ENCODE measurements around the gene SPSB3. TPM values are rescaled to one million over a fixed set of nuclear protein-coding genes. Genes with fewer than 3 reads are reported as not detected.

Gene SPSB3
- total RNA-seq, 1 donor from 2014 or later = 36.8 TPM

- H3K4me3 ChIP-seq = no peak overlapping the region
- TF ChIP-seq, protein P1, sequence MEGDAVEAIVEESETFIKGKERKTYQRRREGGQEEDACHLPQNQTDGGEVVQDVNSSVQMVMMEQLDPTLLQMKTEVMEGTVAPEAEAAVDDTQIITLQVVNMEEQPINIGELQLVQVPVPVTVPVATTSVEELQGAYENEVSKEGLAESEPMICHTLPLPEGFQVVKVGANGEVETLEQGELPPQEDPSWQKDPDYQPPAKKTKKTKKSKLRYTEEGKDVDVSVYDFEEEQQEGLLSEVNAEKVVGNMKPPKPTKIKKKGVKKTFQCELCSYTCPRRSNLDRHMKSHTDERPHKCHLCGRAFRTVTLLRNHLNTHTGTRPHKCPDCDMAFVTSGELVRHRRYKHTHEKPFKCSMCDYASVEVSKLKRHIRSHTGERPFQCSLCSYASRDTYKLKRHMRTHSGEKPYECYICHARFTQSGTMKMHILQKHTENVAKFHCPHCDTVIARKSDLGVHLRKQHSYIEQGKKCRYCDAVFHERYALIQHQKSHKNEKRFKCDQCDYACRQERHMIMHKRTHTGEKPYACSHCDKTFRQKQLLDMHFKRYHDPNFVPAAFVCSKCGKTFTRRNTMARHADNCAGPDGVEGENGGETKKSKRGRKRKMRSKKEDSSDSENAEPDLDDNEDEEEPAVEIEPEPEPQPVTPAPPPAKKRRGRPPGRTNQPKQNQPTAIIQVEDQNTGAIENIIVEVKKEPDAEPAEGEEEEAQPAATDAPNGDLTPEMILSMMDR (IDR thresholded peaks at IDR 0.05; ENCODE audit: borderline replicate concordance) = no peak
- DNase-seq = no peak
- intact Hi-C loops (cut with micrococcal nuclease) = no loop called here
- no peaks in the 10 kb centered on the region for H3K27me3 ChIP-seq (ENCODE audit: low read depth)
- peaks cover 94% of the 10 kb centered on the region for H3K36me3 ChIP-seq
- no peaks in the 10 kb centered on the region for H3K9me3 ChIP-seq (replicated peaks)
- H3K4me1 ChIP-seq = no peaks in the 10 kb centered on the region
- no peak overlapping the region for H3K27ac ChIP-seq (replicated peaks)
Observed at GRCh38 chr16:1747934-1748333, 34.4 kb downstream of the SPSB3 start.

DNA sequence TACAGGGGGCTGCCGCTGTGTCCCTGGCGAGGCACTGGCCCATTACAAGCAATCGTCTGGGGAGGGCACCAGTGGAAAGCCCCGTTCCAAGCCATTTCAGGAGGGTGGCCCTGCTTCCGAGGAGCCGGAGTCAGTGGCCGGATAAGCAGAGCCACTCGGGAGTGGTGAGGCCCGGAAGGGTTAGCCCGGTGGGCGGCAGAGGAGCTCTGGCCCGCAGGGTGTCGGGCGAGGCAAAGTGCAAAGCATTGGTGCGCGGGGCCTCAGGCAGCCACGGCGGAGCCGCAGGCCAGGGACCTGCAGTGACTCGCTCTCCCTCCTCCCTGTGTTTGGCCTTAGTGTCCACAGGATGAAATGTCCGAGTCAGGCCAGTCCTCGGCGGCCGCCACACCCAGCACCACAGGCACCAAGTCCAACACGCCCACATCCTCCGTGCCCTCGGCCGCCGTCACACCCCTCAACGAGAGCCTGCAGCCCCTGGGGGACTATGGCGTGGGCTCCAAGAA lies 35.6 kb downstream of the SPSB3 start:
- Histone ChIP-seq H3K9me3 (replicated peaks) (no peaks in the 10 kb centered on the region), H3K27ac (replicated peaks) (no peak overlapping the region), H3K4me3 (no peak overlapping the region), H3K36me3 (peaks cover 83% of the 10 kb centered on the region), H3K27me3 (ENCODE audit: low read depth) (no peaks in the 10 kb centered on the region), H3K4me1 (no peaks in the 10 kb centered on the region)
- intact Hi-C loops (cut with micrococcal nuclease) = no loop called here
- no peak for DNase-seq
- TF ChIP-seq, protein P1 (IDR thresholded peaks at IDR 0.05; ENCODE audit: borderline replicate concordance) = no peak

DNA sequence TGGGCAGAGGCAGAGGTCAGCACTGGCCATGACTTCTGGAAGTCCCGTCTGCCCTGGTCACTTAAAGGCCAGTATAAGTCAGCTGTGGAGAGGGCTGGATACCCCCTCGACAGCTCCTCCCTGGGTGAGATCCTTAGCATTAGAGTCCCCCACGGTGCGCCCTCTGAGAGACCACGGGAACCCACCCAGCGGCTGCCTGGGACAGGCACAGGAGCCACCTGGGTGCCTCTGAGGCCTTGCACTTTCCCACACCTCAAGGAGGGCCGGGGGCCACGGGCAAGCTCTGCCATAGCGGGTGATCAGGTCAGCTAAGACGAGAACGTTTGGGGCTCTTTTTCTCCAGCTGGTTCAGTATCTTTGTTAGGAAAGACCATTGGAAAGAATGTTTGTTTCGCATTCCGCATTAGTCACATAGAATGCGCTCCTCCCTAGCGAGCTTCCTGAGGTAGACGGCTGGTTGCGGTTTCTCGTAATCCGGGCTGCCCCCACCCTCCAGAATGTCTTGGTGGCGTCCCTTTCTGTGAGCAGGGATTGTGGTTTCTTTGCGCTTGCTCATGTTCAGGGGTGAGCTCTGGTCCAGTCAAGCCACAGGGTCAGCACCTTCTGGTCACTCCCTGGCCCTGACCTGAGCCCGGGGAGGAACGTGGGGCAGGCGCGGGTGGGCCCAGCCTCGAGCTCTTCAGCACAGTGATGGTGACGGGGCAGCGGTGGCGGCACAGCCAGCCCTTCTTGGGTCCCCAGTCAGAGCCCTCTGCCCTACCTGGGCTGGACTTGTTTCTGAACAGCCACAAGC lies 36.3 kb downstream of the SPSB3 start:
- H3K27ac ChIP-seq (replicated peaks) = no peak overlapping the region
- H3K4me3 ChIP-seq = no peak overlapping the region
- no peaks in the 10 kb centered on the region for H3K4me1 ChIP-seq
- H3K27me3 ChIP-seq (ENCODE audit: low read depth) = no peaks in the 10 kb centered on the region
- TF ChIP-seq, protein P1 (IDR thresholded peaks at IDR 0.05; ENCODE audit: borderline replicate concordance) = no peak
- H3K36me3 ChIP-seq = peaks cover 80% of the 10 kb centered on the region
- H3K9me3 ChIP-seq (replicated peaks) = no peaks in the 10 kb centered on the region
- DNase-seq = no peak
- intact Hi-C loops (cut with micrococcal nuclease) = no loop called here

DNA sequence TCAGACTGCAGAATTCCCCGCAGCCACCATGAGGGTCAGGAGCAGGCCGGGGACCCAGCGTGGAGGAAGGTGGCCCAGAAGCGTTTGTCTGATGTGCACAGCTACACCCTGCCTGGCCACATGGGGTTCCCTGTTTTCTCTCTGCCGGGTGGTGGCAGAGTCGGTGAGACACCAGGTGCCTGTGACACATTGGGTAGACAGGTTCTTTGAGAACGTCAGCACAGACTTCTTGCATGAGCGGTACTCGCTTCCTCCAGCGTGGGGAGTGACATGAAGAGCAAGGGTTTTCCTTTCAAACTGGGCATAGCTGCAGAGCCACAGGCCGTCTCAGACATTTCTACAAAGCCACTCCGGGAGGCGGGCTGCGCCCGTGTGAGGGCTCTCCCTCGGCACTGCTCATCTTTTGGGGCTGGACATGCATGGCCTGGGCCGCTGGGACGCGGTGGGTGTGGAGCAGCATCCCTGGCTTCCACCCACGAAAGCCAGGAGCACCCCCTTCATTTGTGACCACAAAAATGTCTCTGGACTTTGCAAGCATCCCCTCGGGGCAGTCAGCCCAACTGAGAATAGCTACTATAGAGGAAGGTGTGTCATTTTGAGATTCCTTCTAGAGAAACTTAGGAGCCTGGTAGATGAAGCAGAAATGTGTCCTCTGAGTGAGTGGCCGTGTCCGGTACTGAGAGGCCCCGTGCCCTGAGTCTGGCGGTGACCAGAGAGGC lies 37.0 kb downstream of the SPSB3 start:
- Histone ChIP-seq H3K9me3 (replicated peaks) (no peaks in the 10 kb centered on the region), H3K4me1 (no peaks in the 10 kb centered on the region), H3K27me3 (ENCODE audit: low read depth) (no peaks in the 10 kb centered on the region), H3K4me3 (no peak overlapping the region), H3K36me3 (peaks cover 76% of the 10 kb centered on the region), H3K27ac (replicated peaks) (no peak overlapping the region)
- TF ChIP-seq, protein P1 (IDR thresholded peaks at IDR 0.05; ENCODE audit: borderline replicate concordance) = no peak
- intact Hi-C loops (cut with micrococcal nuclease) = no loop called here
- no peak for DNase-seq

DNA sequence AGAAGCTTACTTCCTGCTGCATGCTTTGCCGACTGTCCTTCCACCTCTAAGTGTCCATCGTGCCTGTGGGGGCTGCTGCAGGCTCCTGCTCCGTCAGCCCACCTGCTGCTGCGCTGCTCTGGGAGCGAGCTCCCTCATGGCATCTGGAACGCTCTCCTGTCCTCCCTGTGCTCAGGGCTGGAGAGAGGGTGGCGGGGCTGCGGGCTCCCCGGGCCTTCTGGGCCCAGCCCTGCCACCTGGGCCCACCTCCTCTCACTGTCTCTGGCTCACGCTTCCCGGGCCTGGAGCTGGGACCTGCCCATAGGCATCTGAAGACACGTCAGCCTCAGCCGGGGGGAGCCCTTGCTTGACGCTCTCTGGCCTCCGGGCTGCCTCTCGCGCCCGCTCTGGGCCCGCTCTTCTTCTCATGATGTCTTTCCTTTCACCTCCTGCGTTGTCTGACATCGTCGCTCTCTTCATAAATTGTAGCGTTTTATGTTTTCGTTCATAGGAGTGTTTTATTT lies 38.0 kb downstream of the SPSB3 start:
- Histone ChIP-seq H3K4me1 (no peaks in the 10 kb centered on the region), H3K4me3 (no peak overlapping the region), H3K27me3 (ENCODE audit: low read depth) (no peaks in the 10 kb centered on the region), H3K36me3 (peaks cover 66% of the 10 kb centered on the region), H3K9me3 (replicated peaks) (no peaks in the 10 kb centered on the region), H3K27ac (replicated peaks) (no peak overlapping the region)
- DNase-seq = no peak
- intact Hi-C loops (cut with micrococcal nuclease) = no loop called here
- TF ChIP-seq, protein P1 (IDR thresholded peaks at IDR 0.05; ENCODE audit: borderline replicate concordance) = no peak

Measured in left ventricle myocardium inferior (tissue), 1 donor.